GM23248 (cell line): ENCODE results near the gene APLF.

Experiments used
- EZH2 ChIP-seq: fragments of 200-600 bp; sonication (generic); IDR thresholded peaks from 2 replicates; pipeline ENCODE4 v1.6.1; 2018; ENCODE audit warnings: antibody characterized with exemption, mild to moderate bottlenecking; ENCODE audit not compliant: insufficient read depth, poor library complexity, severe bottlenecking
- EZH2phosphoT487 ChIP-seq: fragments of 200-600 bp; sonication (generic); IDR thresholded peaks from 2 replicates; pipeline ENCODE4 v1.6.1; 2018; ENCODE audit warnings: antibody characterized with exemption, moderate library complexity, mild to moderate bottlenecking, low read depth; ENCODE audit not compliant: insufficient read depth

DNA sequence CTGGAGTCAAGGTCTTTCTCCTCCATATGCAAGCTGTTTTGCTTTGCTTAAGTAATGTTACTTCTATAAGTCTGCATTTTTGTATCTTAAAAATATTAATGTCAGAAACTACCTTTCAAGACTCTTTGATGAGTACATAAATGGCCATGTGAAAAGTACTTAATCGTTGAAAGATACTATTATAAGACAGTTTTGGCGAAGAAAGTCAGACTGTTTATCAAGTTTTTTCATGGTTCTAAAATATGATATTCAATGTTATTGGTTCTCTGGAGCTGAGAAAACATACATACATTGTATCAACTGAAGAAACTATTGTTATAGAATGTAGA is 25.4 kb upstream of the APLF start:
- TF ChIP-seq EZH2 (no peak), EZH2phosphoT487 (no peak)
